ENCODE data around the gene LRMDA. TPM values are rescaled to one million over a fixed set of nuclear protein-coding genes. Genes with fewer than 3 reads are reported as not detected.

LRMDA gene
- total and polyA plus RNA-seq, 2 of the 13 experiments (the other 11 are each of a cell fraction or from before 2014, with no cell fraction given), result 13.4 to 22.0 TPM

- TF ChIP-seq XRCC5 (optimal IDR thresholded peaks at IDR 0.05; ENCODE audit: low read length), result no peak
- TF ChIP-seq ZFP36 (IDR thresholded peaks at IDR 0.05; ENCODE audit: borderline replicate concordance, low read depth, low read length, partially characterized antibody), result no peak
- peak; percentile 66 for TF ChIP-seq SRY (CRISPR knock-in tag; IDR thresholded peaks at IDR 0.05)
- peak; percentile 95; the same call in 1 of the 2 replicates for TF ChIP-seq THRA (CRISPR knock-in tag; IDR thresholded peaks at IDR 0.05; ENCODE audit: borderline replicate concordance)
- peak; percentile 73; the same call in 1 of the 2 replicates for TF ChIP-seq NAIF1 (CRISPR knock-in tag; IDR thresholded peaks at IDR 0.05; ENCODE audit: borderline replicate concordance)
- TF ChIP-seq NBN (conservative IDR thresholded peaks at IDR 0.05), result no peak
- TF ChIP-seq ZNF607 (CRISPR knock-in tag; IDR thresholded peaks at IDR 0.05; ENCODE audit: borderline replicate concordance), result peak; percentile 63
- TF ChIP-seq ZNF781 (CRISPR knock-in tag; IDR thresholded peaks at IDR 0.05; ENCODE audit: borderline replicate concordance, not compliant biosample characterization), result no peak
- no peak for TF ChIP-seq ZNF562 (CRISPR knock-in tag; IDR thresholded peaks at IDR 0.05; ENCODE audit: borderline replicate concordance)
- no peak for TF ChIP-seq ARNT2 (CRISPR knock-in tag; IDR thresholded peaks at IDR 0.05; ENCODE audit: low read depth)
- no peak for TF ChIP-seq CREB1 (IDR thresholded peaks at IDR 0.05)
- TF ChIP-seq CREB1 (CRISPR knock-in tag; IDR thresholded peaks at IDR 0.05), result peak; percentile 85
- TF ChIP-seq ZNF577 (CRISPR knock-in tag; IDR thresholded peaks at IDR 0.05; ENCODE audit: borderline replicate concordance, low read depth), result no peak
- no peak for TF ChIP-seq NFE2L1 (CRISPR knock-in tag; IDR thresholded peaks at IDR 0.05; ENCODE audit: borderline replicate concordance)
- peak; percentile 97; the same call in 1 of the 2 replicates for TF ChIP-seq ZBTB4 (CRISPR knock-in tag; IDR thresholded peaks at IDR 0.05; ENCODE audit: borderline replicate concordance)
- no peak for TF ChIP-seq NONO (IDR thresholded peaks at IDR 0.05)
- TF ChIP-seq NONO (CRISPR knock-in tag; conservative IDR thresholded peaks at IDR 0.05), result 0 out of 2 replicates have a peak, but pooled peaks have one; percentile 50
- no peak for TF ChIP-seq CAMTA2 (CRISPR knock-in tag; IDR thresholded peaks at IDR 0.05; ENCODE audit: borderline replicate concordance)
- TF ChIP-seq SNAPC4 (CRISPR knock-in tag; IDR thresholded peaks at IDR 0.05), result peak; percentile 26; the same call in 1 of the 2 replicates
- no peak for TF ChIP-seq ATRX (CRISPR knock-in tag; IDR thresholded peaks at IDR 0.05; ENCODE audit: borderline replicate concordance)
Measured at GRCh38 chr10:75776738-75777504, 345.5 kb downstream of the LRMDA start (continued).

Data from HepG2 (cell line).